WTC11 (cell line): Measurements from ENCODE around the gene UBASH3B. TPM values are rescaled to one million over a fixed set of nuclear protein-coding genes. Genes with fewer than 3 reads are reported as not detected.
A peak's percentile ranks its signal among the peaks of the same experiment; 100 is the strongest.

Source experiments
- ATAC-seq: fragments of 200-7000 bp; cut with Tn5 transposase; 2 replicates; pipeline ENCODE4 v1.10.0; 2021; ENCODE audit warnings: mild to moderate bottlenecking, moderate library complexity
- CTCF ChIA-PET: fragments of 300-600 bp; sonication (Branson Sonifier 250); formaldehyde crosslinking; loops from one replicate; lab custom pipeline; 2021; ENCODE audit warnings: antibody characterized with exemption; lab: Charles Lee
- POLR2A ChIA-PET: fragments of 350-600 bp; sonication (Branson Sonifier 250); formaldehyde crosslinking; loops from one replicate; lab custom pipeline; 2021; ENCODE audit warnings: antibody characterized with exemption; lab: Charles Lee
- DNase-seq: peaks from one replicate; pipeline ENCODE4 v3.0.0; 2021; ENCODE audit warnings: low spot score
- H3K27ac Mint-ChIP-seq: 2 replicates; pipeline ENCODE4 v1.8.0; 2021; ENCODE audit warnings: mixed read lengths
- H3K27me3 Mint-ChIP-seq: 2 replicates; pipeline ENCODE4 v1.8.0; 2021; ENCODE audit warnings: low read depth, mild to moderate bottlenecking, moderate library complexity, mixed read lengths
- H3K36me3 Mint-ChIP-seq: 2 replicates; pipeline ENCODE4 v1.8.0; 2021; ENCODE audit warnings: mixed read lengths
- H3K4me1 Mint-ChIP-seq: 2 replicates; pipeline ENCODE4 v1.8.0; 2022; ENCODE audit warnings: mixed read lengths
- H3K4me3 Mint-ChIP-seq: 2 replicates; pipeline ENCODE4 v1.8.0; 2021; ENCODE audit warnings: mild to moderate bottlenecking, moderate library complexity, mixed read lengths
- H3K9me3 Mint-ChIP-seq: 2 replicates; pipeline ENCODE4 v1.8.0; 2021; ENCODE audit warnings: mixed read lengths
- CBFB ChIP-seq: sonication (generic); formaldehyde crosslinking; IDR thresholded peaks from 2 replicates; pipeline ENCODE4 v1.8.1; 2022; ENCODE audit warnings: mild to moderate bottlenecking, low read depth, missing genetic modification reagents
- EMX1 ChIP-seq: fragments of 250-450 bp; sonication (Bioruptor Pico); IDR thresholded peaks from 2 replicates; pipeline ENCODE4 v1.8.0; 2021; ENCODE audit warnings: mild to moderate bottlenecking
- ESRRA ChIP-seq: sonication (generic); formaldehyde crosslinking; IDR thresholded peaks from 2 replicates; pipeline ENCODE4 v1.8.1; 2022; ENCODE audit warnings: mild to moderate bottlenecking, missing genetic modification reagents, borderline replicate concordance
- FOXJ3 ChIP-seq: sonication (generic); formaldehyde crosslinking; IDR thresholded peaks from 2 replicates; pipeline ENCODE4 v1.9.0; 2021; ENCODE audit warnings: missing genetic modification reagents, mild to moderate bottlenecking, borderline replicate concordance
- FOXK1 ChIP-seq: sonication (generic); formaldehyde crosslinking; IDR thresholded peaks from 2 replicates; pipeline ENCODE4 v1.8.0; 2022; ENCODE audit warnings: mild to moderate bottlenecking, moderate library complexity, missing genetic modification reagents
- GABPB1 ChIP-seq: sonication (generic); formaldehyde crosslinking; IDR thresholded peaks from 2 replicates; pipeline ENCODE4 v1.8.1; 2023; ENCODE audit warnings: mild to moderate bottlenecking, missing genetic modification reagents
- GTF2I ChIP-seq: fragments of 250-450 bp; sonication (Bioruptor Pico); conservative IDR thresholded peaks from 2 replicates; pipeline ENCODE4 v1.4.0; 2021; ENCODE audit warnings: mild to moderate bottlenecking
- HMGA2 ChIP-seq: fragments of 250-450 bp; sonication (Bioruptor Pico); IDR thresholded peaks from 2 replicates; pipeline ENCODE4 v1.4.0; 2021; ENCODE audit warnings: mild to moderate bottlenecking, moderate library complexity
- KAT7 ChIP-seq: sonication (generic); formaldehyde crosslinking; IDR thresholded peaks from 2 replicates; pipeline ENCODE4 v1.8.1; 2023; ENCODE audit warnings: missing genetic modification reagents, mild to moderate bottlenecking, borderline replicate concordance
- NR1H2 ChIP-seq: sonication (generic); formaldehyde crosslinking; IDR thresholded peaks from 2 replicates; pipeline ENCODE4 v1.9.0; 2021; ENCODE audit warnings: mild to moderate bottlenecking, moderate library complexity, missing genetic modification reagents
- NR3C1 ChIP-seq: sonication (generic); formaldehyde crosslinking; conservative IDR thresholded peaks from 2 replicates; pipeline ENCODE4 v1.8.1; 2023; ENCODE audit warnings: low read depth, mild to moderate bottlenecking, missing genetic modification reagents
- SOX15 ChIP-seq: fragments of 250-450 bp; sonication (Bioruptor Pico); IDR thresholded peaks from 2 replicates; pipeline ENCODE4 v1.9.0; 2021; ENCODE audit warnings: mild to moderate bottlenecking
- SP1 ChIP-seq: sonication (generic); formaldehyde crosslinking; conservative IDR thresholded peaks from 2 replicates; pipeline ENCODE4 v1.8.1; 2022; ENCODE audit warnings: missing genetic modification reagents
- TCF7 ChIP-seq: sonication (generic); formaldehyde crosslinking; IDR thresholded peaks from 2 replicates; pipeline ENCODE4 v1.8.0; 2022; ENCODE audit warnings: mild to moderate bottlenecking, low read depth, missing genetic modification reagents, moderate library complexity
- ZNF121 ChIP-seq: sonication (generic); formaldehyde crosslinking; IDR thresholded peaks from 2 replicates; pipeline ENCODE4 v1.8.0; 2023; ENCODE audit warnings: missing genetic modification reagents
- ZNF138 ChIP-seq: sonication (generic); formaldehyde crosslinking; conservative IDR thresholded peaks from 2 replicates; pipeline ENCODE4 v1.8.1; 2022; ENCODE audit warnings: mild to moderate bottlenecking, moderate library complexity, missing genetic modification reagents
- ZNF263 ChIP-seq: sonication (generic); formaldehyde crosslinking; IDR thresholded peaks from 2 replicates; pipeline ENCODE4 v1.8.1; 2022; ENCODE audit warnings: low read depth, mild to moderate bottlenecking, moderate library complexity, missing genetic modification reagents
- total RNA-seq: library from RNA; stranded (reverse); gene quantifications from 3 replicates; pipeline ENCODE4 v1.2.3, GENCODE V29; 2021
- TF ChIP-seq, protein P1 (sequence below): sonication (generic); formaldehyde crosslinking; IDR thresholded peaks from 2 replicates; pipeline ENCODE4 v1.8.0; 2023; ENCODE audit warnings: missing genetic modification reagents
- TF ChIP-seq, protein P2 (sequence below): sonication (generic); formaldehyde crosslinking; IDR thresholded peaks from 2 replicates; pipeline ENCODE4 v1.8.1; 2023; ENCODE audit warnings: mild to moderate bottlenecking, missing genetic modification reagents
- TF ChIP-seq, protein P3 (sequence below): sonication (generic); formaldehyde crosslinking; IDR thresholded peaks from 2 replicates; pipeline ENCODE4 v1.8.1; 2023; ENCODE audit warnings: mild to moderate bottlenecking, moderate library complexity, missing genetic modification reagents
- TF ChIP-seq, protein P4 (sequence below): sonication (generic); formaldehyde crosslinking; IDR thresholded peaks from 2 replicates; pipeline ENCODE4 v1.8.0; 2022; ENCODE audit warnings: mild to moderate bottlenecking, missing genetic modification reagents
- TF ChIP-seq, protein P5 (sequence below): sonication (generic); formaldehyde crosslinking; IDR thresholded peaks from 2 replicates; pipeline ENCODE4 v1.8.1; 2022; ENCODE audit warnings: low read depth, mild to moderate bottlenecking, moderate library complexity, missing genetic modification reagents, borderline replicate concordance
- TF ChIP-seq, protein P6 (sequence below): sonication (generic); formaldehyde crosslinking; IDR thresholded peaks from 2 replicates; pipeline ENCODE4 v1.8.0; 2022; ENCODE audit warnings: mild to moderate bottlenecking, missing genetic modification reagents
- TF ChIP-seq, protein P7 (sequence below): sonication (generic); formaldehyde crosslinking; IDR thresholded peaks from 2 replicates; pipeline ENCODE4 v1.8.1; 2023; ENCODE audit warnings: mild to moderate bottlenecking, missing genetic modification reagents, moderate library complexity

The UBASH3B gene
- total RNA-seq, 1 experiment from 2014 or later, result 21.1 TPM

DNA sequence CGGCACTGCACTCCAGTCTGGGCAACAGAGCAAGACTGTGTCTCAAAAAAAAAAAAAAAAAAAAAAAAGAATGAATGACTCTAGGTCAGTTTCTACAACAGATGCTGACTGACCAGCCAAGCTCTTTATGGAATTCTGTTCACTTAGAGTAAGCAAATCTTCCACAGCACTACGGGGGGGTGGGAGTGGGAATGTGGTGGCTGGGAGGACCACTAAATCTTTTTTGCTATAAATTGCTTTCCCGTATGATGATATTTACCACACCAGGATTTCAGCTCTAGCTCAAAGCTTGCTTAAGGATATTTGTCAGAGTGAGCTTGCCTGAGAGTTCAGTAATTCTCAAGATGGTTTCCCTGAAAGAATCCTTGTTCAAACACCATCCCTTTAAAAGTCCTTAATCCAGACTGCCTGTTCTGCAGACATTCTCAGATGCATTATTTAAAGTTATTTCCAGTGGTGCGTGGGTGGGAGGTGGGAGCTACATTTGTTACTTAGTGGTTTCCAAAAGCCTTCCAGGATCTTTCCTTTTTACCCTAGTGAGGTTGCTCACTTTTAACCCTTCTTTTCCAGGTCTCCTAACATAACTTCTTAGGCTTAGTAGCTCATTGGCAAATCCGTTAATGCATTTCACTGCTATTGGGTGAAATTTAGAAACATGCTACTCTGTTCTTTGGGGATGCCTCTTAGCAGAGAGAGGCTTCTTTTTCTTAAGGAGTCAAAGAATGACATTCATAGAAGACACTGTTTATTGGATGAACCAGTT, 65.9 kb downstream of the UBASH3B start:
- no peaks in the 10 kb centered on the region for H3K9me3 Mint-ChIP-seq
- no peaks in the 10 kb centered on the region for H3K27me3 Mint-ChIP-seq
- POLR2A ChIA-PET, result no interaction called here
- H3K27ac Mint-ChIP-seq, result no peak overlapping the region
- TF ChIP-seq ZNF121 (CRISPR knock-in tag) (no peak), SP1 (CRISPR knock-in tag) (no peak), NR3C1 (CRISPR knock-in tag) (no peak), ZNF263 (CRISPR knock-in tag) (no peak), CBFB (no peak), GTF2I (CRISPR knock-in tag) (no peak), ESRRA (CRISPR knock-in tag) (no peak), GABPB1 (CRISPR knock-in tag) (no peak)
- TF ChIP-seq, protein P1, sequence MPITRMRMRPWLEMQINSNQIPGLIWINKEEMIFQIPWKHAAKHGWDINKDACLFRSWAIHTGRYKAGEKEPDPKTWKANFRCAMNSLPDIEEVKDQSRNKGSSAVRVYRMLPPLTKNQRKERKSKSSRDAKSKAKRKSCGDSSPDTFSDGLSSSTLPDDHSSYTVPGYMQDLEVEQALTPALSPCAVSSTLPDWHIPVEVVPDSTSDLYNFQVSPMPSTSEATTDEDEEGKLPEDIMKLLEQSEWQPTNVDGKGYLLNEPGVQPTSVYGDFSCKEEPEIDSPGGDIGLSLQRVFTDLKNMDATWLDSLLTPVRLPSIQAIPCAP (CRISPR knock-in tag), result no peak
- TF ChIP-seq, protein P2, sequence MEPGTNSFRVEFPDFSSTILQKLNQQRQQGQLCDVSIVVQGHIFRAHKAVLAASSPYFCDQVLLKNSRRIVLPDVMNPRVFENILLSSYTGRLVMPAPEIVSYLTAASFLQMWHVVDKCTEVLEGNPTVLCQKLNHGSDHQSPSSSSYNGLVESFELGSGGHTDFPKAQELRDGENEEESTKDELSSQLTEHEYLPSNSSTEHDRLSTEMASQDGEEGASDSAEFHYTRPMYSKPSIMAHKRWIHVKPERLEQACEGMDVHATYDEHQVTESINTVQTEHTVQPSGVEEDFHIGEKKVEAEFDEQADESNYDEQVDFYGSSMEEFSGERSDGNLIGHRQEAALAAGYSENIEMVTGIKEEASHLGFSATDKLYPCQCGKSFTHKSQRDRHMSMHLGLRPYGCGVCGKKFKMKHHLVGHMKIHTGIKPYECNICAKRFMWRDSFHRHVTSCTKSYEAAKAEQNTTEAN (CRISPR knock-in tag), result no peak
- TF ChIP-seq, protein P3, sequence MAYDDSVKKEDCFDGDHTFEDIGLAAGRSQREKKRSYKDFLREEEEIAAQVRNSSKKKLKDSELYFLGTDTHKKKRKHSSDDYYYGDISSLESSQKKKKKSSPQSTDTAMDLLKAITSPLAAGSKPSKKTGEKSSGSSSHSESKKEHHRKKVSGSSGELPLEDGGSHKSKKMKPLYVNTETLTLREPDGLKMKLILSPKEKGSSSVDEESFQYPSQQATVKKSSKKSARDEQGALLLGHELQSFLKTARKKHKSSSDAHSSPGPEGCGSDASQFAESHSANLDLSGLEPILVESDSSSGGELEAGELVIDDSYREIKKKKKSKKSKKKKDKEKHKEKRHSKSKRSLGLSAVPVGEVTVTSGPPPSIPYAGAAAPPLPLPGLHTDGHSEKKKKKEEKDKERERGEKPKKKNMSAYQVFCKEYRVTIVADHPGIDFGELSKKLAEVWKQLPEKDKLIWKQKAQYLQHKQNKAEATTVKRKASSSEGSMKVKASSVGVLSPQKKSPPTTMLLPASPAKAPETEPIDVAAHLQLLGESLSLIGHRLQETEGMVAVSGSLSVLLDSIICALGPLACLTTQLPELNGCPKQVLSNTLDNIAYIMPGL (CRISPR knock-in tag), result no peak
- CTCF ChIA-PET, result interaction anchor here (1.4 kb wide), 1 partner anchor 33 kb away, joined by 5 read pairs; no protein-coding TSS in a partner anchor
- peaks cover 26% of the 10 kb centered on the region for H3K4me1 Mint-ChIP-seq
- no peaks in the 10 kb centered on the region for H3K36me3 Mint-ChIP-seq
- DNase-seq, result no peak
- ATAC-seq, result no peak
- no peak overlapping the region for H3K4me3 Mint-ChIP-seq

GRCh38 chr11:122721964-122722266, 66.4 kb downstream of the UBASH3B start:
- TF ChIP-seq NR1H2 (CRISPR knock-in tag), result no peak
- TF ChIP-seq TCF7, result no peak
- TF ChIP-seq CBFB, result no peak
- no peak for TF ChIP-seq GTF2I (CRISPR knock-in tag)
- TF ChIP-seq, all 79 proteins: peak for 0
- Mint-ChIP-seq H3K9me3 (no peaks in the 10 kb centered on the region), H3K4me3 (no peak overlapping the region), H3K27ac (peak overlapping the region; percentile 66; the same call in 1 of the 2 replicates), H3K36me3 (no peaks in the 10 kb centered on the region), H3K27me3 (no peaks in the 10 kb centered on the region), H3K4me1 (peaks cover 27% of the 10 kb centered on the region)
- POLR2A ChIA-PET, result no interaction called here
- ATAC-seq, result no peak
- CTCF ChIA-PET, result interaction anchor here (1.4 kb wide), 1 partner anchor 33 kb away, joined by 5 read pairs; no protein-coding TSS in a partner anchor
- no peak for DNase-seq

DNA sequence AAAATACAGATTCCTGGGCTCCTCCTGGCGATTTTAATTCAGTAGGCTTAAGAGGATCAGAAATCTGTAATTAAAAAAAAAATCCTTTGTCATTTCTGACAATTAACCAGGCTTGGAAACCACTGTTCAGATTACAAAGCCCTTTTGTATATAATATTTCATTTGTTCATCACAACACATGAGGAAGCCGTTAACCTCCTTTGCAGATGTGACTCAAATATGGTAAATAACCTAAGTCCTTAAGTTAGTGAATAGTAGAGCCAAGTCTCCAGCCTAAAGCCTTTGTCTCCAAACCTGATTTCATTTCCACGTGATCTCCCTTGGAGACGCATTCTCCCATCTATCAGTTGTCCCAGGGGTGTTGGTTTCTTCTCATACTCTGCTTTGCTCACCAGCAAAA, 67.6 kb downstream of the UBASH3B start:
- DNase-seq (no peak), ATAC-seq (no peak)
- Mint-ChIP-seq H3K9me3 (no peaks in the 10 kb centered on the region), H3K4me3 (no peak overlapping the region), H3K36me3 (no peaks in the 10 kb centered on the region), H3K27me3 (no peaks in the 10 kb centered on the region), H3K27ac (no peak overlapping the region), H3K4me1 (peaks cover 35% of the 10 kb centered on the region)
- ChIA-PET POLR2A (interaction anchor here (0.6 kb wide), 1 partner anchor 11 kb away, joined by 4 read pairs; no protein-coding TSS in a partner anchor), CTCF (interaction anchor here (1.1 kb wide), 1 partner anchor 59 kb away, joined by 3 read pairs; no protein-coding TSS in a partner anchor)
- TF ChIP-seq KAT7 (CRISPR knock-in tag) (no peak), ZNF138 (CRISPR knock-in tag) (no peak), FOXJ3 (CRISPR knock-in tag) (no peak), ESRRA (CRISPR knock-in tag) (no peak), FOXK1 (CRISPR knock-in tag) (no peak), SOX15 (no peak), HMGA2 (no peak), GTF2I (CRISPR knock-in tag) (no peak), EMX1 (no peak)
- TF ChIP-seq, protein P4, sequence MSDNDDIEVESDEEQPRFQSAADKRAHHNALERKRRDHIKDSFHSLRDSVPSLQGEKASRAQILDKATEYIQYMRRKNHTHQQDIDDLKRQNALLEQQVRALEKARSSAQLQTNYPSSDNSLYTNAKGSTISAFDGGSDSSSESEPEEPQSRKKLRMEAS (CRISPR knock-in tag), result no peak
- TF ChIP-seq, protein P5, sequence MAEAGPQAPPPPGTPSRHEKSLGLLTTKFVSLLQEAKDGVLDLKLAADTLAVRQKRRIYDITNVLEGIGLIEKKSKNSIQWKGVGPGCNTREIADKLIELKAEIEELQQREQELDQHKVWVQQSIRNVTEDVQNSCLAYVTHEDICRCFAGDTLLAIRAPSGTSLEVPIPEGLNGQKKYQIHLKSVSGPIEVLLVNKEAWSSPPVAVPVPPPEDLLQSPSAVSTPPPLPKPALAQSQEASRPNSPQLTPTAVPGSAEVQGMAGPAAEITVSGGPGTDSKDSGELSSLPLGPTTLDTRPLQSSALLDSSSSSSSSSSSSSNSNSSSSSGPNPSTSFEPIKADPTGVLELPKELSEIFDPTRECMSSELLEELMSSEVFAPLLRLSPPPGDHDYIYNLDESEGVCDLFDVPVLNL (CRISPR knock-in tag), result no peak
- TF ChIP-seq, protein P6, sequence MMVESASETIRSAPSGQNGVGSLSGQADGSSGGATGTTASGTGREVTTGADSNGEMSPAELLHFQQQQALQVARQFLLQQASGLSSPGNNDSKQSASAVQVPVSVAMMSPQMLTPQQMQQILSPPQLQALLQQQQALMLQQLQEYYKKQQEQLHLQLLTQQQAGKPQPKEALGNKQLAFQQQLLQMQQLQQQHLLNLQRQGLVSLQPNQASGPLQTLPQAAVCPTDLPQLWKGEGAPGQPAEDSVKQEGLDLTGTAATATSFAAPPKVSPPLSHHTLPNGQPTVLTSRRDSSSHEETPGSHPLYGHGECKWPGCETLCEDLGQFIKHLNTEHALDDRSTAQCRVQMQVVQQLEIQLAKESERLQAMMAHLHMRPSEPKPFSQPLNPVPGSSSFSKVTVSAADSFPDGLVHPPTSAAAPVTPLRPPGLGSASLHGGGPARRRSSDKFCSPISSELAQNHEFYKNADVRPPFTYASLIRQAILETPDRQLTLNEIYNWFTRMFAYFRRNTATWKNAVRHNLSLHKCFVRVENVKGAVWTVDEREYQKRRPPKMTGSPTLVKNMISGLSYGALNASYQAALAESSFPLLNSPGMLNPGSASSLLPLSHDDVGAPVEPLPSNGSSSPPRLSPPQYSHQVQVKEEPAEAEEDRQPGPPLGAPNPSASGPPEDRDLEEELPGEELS (CRISPR knock-in tag), result no peak
- TF ChIP-seq, protein P7, sequence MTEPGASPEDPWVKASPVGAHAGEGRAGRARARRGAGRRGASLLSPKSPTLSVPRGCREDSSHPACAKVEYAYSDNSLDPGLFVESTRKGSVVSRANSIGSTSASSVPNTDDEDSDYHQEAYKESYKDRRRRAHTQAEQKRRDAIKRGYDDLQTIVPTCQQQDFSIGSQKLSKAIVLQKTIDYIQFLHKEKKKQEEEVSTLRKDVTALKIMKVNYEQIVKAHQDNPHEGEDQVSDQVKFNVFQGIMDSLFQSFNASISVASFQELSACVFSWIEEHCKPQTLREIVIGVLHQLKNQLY (CRISPR knock-in tag), result no peak
